WTC11 (cell line): ENCODE measurements around the gene GPC5. TPM values are rescaled to one million over a fixed set of nuclear protein-coding genes. Genes with fewer than 3 reads are reported as not detected.

Experiments
- ATAC-seq: fragments of 200-7000 bp; cut with Tn5 transposase; 2 replicates; pipeline ENCODE4 v1.10.0; 2021; ENCODE audit warnings: mild to moderate bottlenecking, moderate library complexity
- CTCF ChIA-PET: fragments of 300-600 bp; sonication (Branson Sonifier 250); formaldehyde crosslinking; loops from one replicate; lab custom pipeline; 2021; ENCODE audit warnings: antibody characterized with exemption; lab: Charles Lee
- POLR2A ChIA-PET: fragments of 350-600 bp; sonication (Branson Sonifier 250); formaldehyde crosslinking; loops from one replicate; lab custom pipeline; 2021; ENCODE audit warnings: antibody characterized with exemption; lab: Charles Lee
- DNase-seq: peaks from one replicate; pipeline ENCODE4 v3.0.0; 2021; ENCODE audit warnings: low spot score
- H3K27ac Mint-ChIP-seq: 2 replicates; pipeline ENCODE4 v1.8.0; 2021; ENCODE audit warnings: mixed read lengths
- H3K27me3 Mint-ChIP-seq: 2 replicates; pipeline ENCODE4 v1.8.0; 2021; ENCODE audit warnings: low read depth, mild to moderate bottlenecking, moderate library complexity, mixed read lengths
- H3K36me3 Mint-ChIP-seq: 2 replicates; pipeline ENCODE4 v1.8.0; 2021; ENCODE audit warnings: mixed read lengths
- H3K4me1 Mint-ChIP-seq: 2 replicates; pipeline ENCODE4 v1.8.0; 2022; ENCODE audit warnings: mixed read lengths
- H3K4me3 Mint-ChIP-seq: 2 replicates; pipeline ENCODE4 v1.8.0; 2021; ENCODE audit warnings: mild to moderate bottlenecking, moderate library complexity, mixed read lengths
- H3K9me3 Mint-ChIP-seq: 2 replicates; pipeline ENCODE4 v1.8.0; 2021; ENCODE audit warnings: mixed read lengths
- ATF1 ChIP-seq: sonication (generic); formaldehyde crosslinking; IDR thresholded peaks from 2 replicates; pipeline ENCODE4 v1.8.1; 2023; ENCODE audit warnings: mild to moderate bottlenecking, moderate library complexity, missing genetic modification reagents
- CDX4 ChIP-seq: fragments of 250-450 bp; sonication (Bioruptor Pico); IDR thresholded peaks from 2 replicates; pipeline ENCODE4 v1.9.0; 2021; ENCODE audit warnings: moderate library complexity, mild to moderate bottlenecking, inconsistent platforms, borderline replicate concordance
- E2F1 ChIP-seq: sonication (generic); formaldehyde crosslinking; IDR thresholded peaks from 2 replicates; pipeline ENCODE4 v1.8.0; 2022; ENCODE audit warnings: mild to moderate bottlenecking, missing genetic modification reagents
- E2F5 ChIP-seq: sonication (generic); formaldehyde crosslinking; IDR thresholded peaks from 2 replicates; pipeline ENCODE4 v1.8.1; 2022; ENCODE audit warnings: mild to moderate bottlenecking, moderate library complexity, missing genetic modification reagents
- FOXP4 ChIP-seq: sonication (generic); formaldehyde crosslinking; IDR thresholded peaks from 2 replicates; pipeline ENCODE4 v1.8.0; 2022; ENCODE audit warnings: mild to moderate bottlenecking, missing genetic modification reagents
- GABPB1 ChIP-seq: sonication (generic); formaldehyde crosslinking; IDR thresholded peaks from 2 replicates; pipeline ENCODE4 v1.8.1; 2023; ENCODE audit warnings: mild to moderate bottlenecking, missing genetic modification reagents
- IRF1 ChIP-seq: sonication (generic); formaldehyde crosslinking; IDR thresholded peaks from 2 replicates; pipeline ENCODE4 v1.8.0; 2023; ENCODE audit warnings: missing genetic modification reagents
- JAZF1 ChIP-seq: fragments of 250-450 bp; sonication (Bioruptor Pico); IDR thresholded peaks from 2 replicates; pipeline ENCODE4 v1.9.0; 2021; ENCODE audit warnings: moderate library complexity, mild to moderate bottlenecking, inconsistent platforms
- JUN ChIP-seq: sonication (generic); formaldehyde crosslinking; IDR thresholded peaks from 2 replicates; pipeline ENCODE4 v1.8.0; 2023; ENCODE audit warnings: mild to moderate bottlenecking, missing genetic modification reagents
- KAT7 ChIP-seq: sonication (generic); formaldehyde crosslinking; IDR thresholded peaks from 2 replicates; pipeline ENCODE4 v1.8.1; 2023; ENCODE audit warnings: missing genetic modification reagents, mild to moderate bottlenecking, borderline replicate concordance
- MAX ChIP-seq: sonication (generic); formaldehyde crosslinking; IDR thresholded peaks from 2 replicates; pipeline ENCODE4 v1.8.0; 2022; ENCODE audit warnings: mild to moderate bottlenecking, missing genetic modification reagents
- MXD4 ChIP-seq: fragments of 250-450 bp; sonication (Bioruptor Pico); IDR thresholded peaks from 2 replicates; pipeline ENCODE4 v1.8.0; 2021; ENCODE audit warnings: mild to moderate bottlenecking, moderate library complexity, borderline replicate concordance
- MYBL2 ChIP-seq: sonication (generic); formaldehyde crosslinking; IDR thresholded peaks from 2 replicates; pipeline ENCODE4 v1.8.1; 2023; ENCODE audit warnings: mild to moderate bottlenecking, moderate library complexity, missing genetic modification reagents
- SOX15 ChIP-seq: fragments of 250-450 bp; sonication (Bioruptor Pico); IDR thresholded peaks from 2 replicates; pipeline ENCODE4 v1.9.0; 2021; ENCODE audit warnings: mild to moderate bottlenecking
- ZNF219 ChIP-seq: sonication (generic); formaldehyde crosslinking; IDR thresholded peaks from 2 replicates; pipeline ENCODE4 v1.8.0; 2023; ENCODE audit warnings: missing genetic modification reagents, mild to moderate bottlenecking, borderline replicate concordance
- ZNF232 ChIP-seq: sonication (generic); formaldehyde crosslinking; IDR thresholded peaks from 2 replicates; pipeline ENCODE4 v1.8.0; 2022; ENCODE audit warnings: mild to moderate bottlenecking, missing genetic modification reagents
- ZNF396 ChIP-seq: fragments of 250-450 bp; sonication (Bioruptor Pico); IDR thresholded peaks from 2 replicates; pipeline ENCODE4 v1.8.0; 2021; ENCODE audit warnings: mild to moderate bottlenecking, moderate library complexity, borderline replicate concordance
- ZSCAN18 ChIP-seq: fragments of 250-450 bp; sonication (Bioruptor Pico); IDR thresholded peaks from 2 replicates; pipeline ENCODE4 v2.1.2; 2022; ENCODE audit warnings: mild to moderate bottlenecking, moderate library complexity
- total RNA-seq: library from RNA; stranded (reverse); gene quantifications from 3 replicates; pipeline ENCODE4 v1.2.3, GENCODE V29; 2021

The GPC5 gene
- total RNA-seq, 1 experiment from 2014 or later = 0.46 TPM

GRCh38 chr13:91660076-91660415, 261.6 kb downstream of the GPC5 start:
- Mint-ChIP-seq H3K36me3 (no peaks in the 10 kb centered on the region), H3K27me3 (no peaks in the 10 kb centered on the region), H3K27ac (no peak overlapping the region), H3K4me3 (no peak overlapping the region), H3K9me3 (no peaks in the 10 kb centered on the region), H3K4me1 (no peaks in the 10 kb centered on the region)
- no peak for TF ChIP-seq IRF1 (CRISPR knock-in tag)
- TF ChIP-seq ZNF219 (CRISPR knock-in tag) = no peak
- ChIA-PET POLR2A (no interaction called here), CTCF (interaction anchor here (1.7 kb wide), 1 partner anchor 13 kb away, joined by 5 read pairs; no protein-coding TSS in a partner anchor)
- no peak for ATAC-seq
- no peak for DNase-seq

GRCh38 chr13:91661692-91662490, 263.5 kb downstream of the GPC5 start:
- H3K36me3 Mint-ChIP-seq = no peaks in the 10 kb centered on the region
- TF ChIP-seq KAT7 (CRISPR knock-in tag) (no peak), GABPB1 (no peak), ZSCAN18 (no peak), JAZF1 (no peak), ATF1 (CRISPR knock-in tag) (no peak), MAX (CRISPR knock-in tag) (no peak), ZNF396 (no peak), JUN (no peak), ZNF232 (CRISPR knock-in tag) (no peak)
- TF ChIP-seq, all 79 proteins: peak for 0
- ChIA-PET CTCF (no interaction called here), POLR2A (no interaction called here)
- Mint-ChIP-seq H3K4me1 (no peaks in the 10 kb centered on the region), H3K27ac (no peak overlapping the region), H3K27me3 (no peaks in the 10 kb centered on the region), H3K4me3 (no peak overlapping the region), H3K9me3 (no peaks in the 10 kb centered on the region)
- DNase-seq (no peak), ATAC-seq (no peak)

GRCh38 chr13:91664039-91664438, 265.6 kb downstream of the GPC5 start:
- no peaks in the 10 kb centered on the region for H3K36me3 Mint-ChIP-seq
- H3K4me1 Mint-ChIP-seq = no peaks in the 10 kb centered on the region
- ChIA-PET CTCF (interaction anchor here (0.9 kb wide), 1 partner anchor 17 kb away, joined by 3 read pairs; no protein-coding TSS in a partner anchor), POLR2A (no interaction called here)
- ATAC-seq (no peak), DNase-seq (no peak)
- no peak overlapping the region for H3K4me3 Mint-ChIP-seq
- H3K27me3 Mint-ChIP-seq = no peaks in the 10 kb centered on the region
- H3K27ac Mint-ChIP-seq = no peak overlapping the region
- TF ChIP-seq FOXP4 (CRISPR knock-in tag) (no peak), MXD4 (CRISPR knock-in tag) (no peak), E2F1 (CRISPR knock-in tag) (no peak), CDX4 (CRISPR knock-in tag) (no peak), MYBL2 (CRISPR knock-in tag) (no peak), E2F5 (CRISPR knock-in tag) (no peak), JAZF1 (no peak), SOX15 (CRISPR knock-in tag) (no peak)
- H3K9me3 Mint-ChIP-seq = no peaks in the 10 kb centered on the region
